ENCODE data around the gene CANT1. TPM values are rescaled to one million over a fixed set of nuclear protein-coding genes. Genes with fewer than 3 reads are reported as not detected.

Gene CANT1
- total and polyA plus RNA-seq, 9 of the 15 experiments (the other 6 are each of a cell fraction or from before 2014, with no cell fraction given) = 2.7 to 66.4 (median 22.5) TPM

GRCh38 chr17:79044462-79044861, 34.9 kb upstream of the CANT1 start:
- H3K4me3 ChIP-seq = no peak overlapping the region
- H3K9ac ChIP-seq (ENCODE audit: insufficient read depth in 1 of 2, low read depth in 2 of 2, low read length in 2 of 2) = no peak overlapping the region
- peaks cover 15% of the 10 kb centered on the region; the same call in 1 of the 2 replicates for H4K20me1 ChIP-seq (replicated peaks; ENCODE audit: control insufficient read depth, insufficient read depth, low read length)
- no peaks in the 10 kb centered on the region for H3K79me2 ChIP-seq (ENCODE audit: control insufficient read depth, insufficient read depth, low read length)
- no peaks in the 10 kb centered on the region for H3K9me1 ChIP-seq (ENCODE audit: control insufficient read depth, insufficient read depth, low read length)
- ChIA-PET POLR2A (no interaction called here), CTCF (ENCODE audit: low intra/inter-chr PET ratio) (no interaction called here)
- DNase-seq (ENCODE audit: extremely low read depth in 1 of 4, low spot score in 3 of 4) = no peak
- peaks cover 0 to 17% of the 10 kb centered on the region in 2 experiments; a peak in 2 of 5 replicates for H3K4me1 ChIP-seq (replicated peaks in 1 of 2; ENCODE audit: control insufficient read depth in 2 of 2, insufficient read depth in 2 of 2, low read length in 2 of 2)
- TF ChIP-seq TFAM (CRISPR knock-in tag; conservative IDR thresholded peaks at IDR 0.05) (no peak), ARNT (IDR thresholded peaks at IDR 0.05) (no peak), HNRNPH1 (optimal IDR thresholded peaks at IDR 0.05; ENCODE audit: low read depth, low read length) (no peak), ZNF121 (CRISPR knock-in tag; conservative IDR thresholded peaks at IDR 0.05) (no peak), GTF3C2 (IDR thresholded peaks at IDR 0.05; ENCODE audit: borderline replicate concordance, extremely low read depth, insufficient read length) (no peak), ASH1L (IDR thresholded peaks at IDR 0.05; ENCODE audit: borderline replicate concordance, low read depth, partially characterized antibody) (no peak), ZKSCAN1 (IDR thresholded peaks at IDR 0.05; ENCODE audit: low read depth, low read length) (no peak), L3MBTL2 (IDR thresholded peaks at IDR 0.05) (no peak), ZNF143 (CRISPR knock-in tag; IDR thresholded peaks at IDR 0.05) (no peak)
- no peaks in the 10 kb centered on the region for H3K36me3 ChIP-seq (ENCODE audit: control insufficient read depth, insufficient read depth, low read length)
- no peaks in the 10 kb centered on the region; the same call in 1 of the 2 replicates for H3K9me3 ChIP-seq (replicated peaks; ENCODE audit: control insufficient read depth, insufficient read depth, low read depth, low read length)
- H3K27me3 ChIP-seq (ENCODE audit: control insufficient read depth in 2 of 2, insufficient read depth in 2 of 2, low read length in 2 of 2) = peaks cover 35 to 81% of the 10 kb centered on the region in 2 experiments
- BruUV-seq (replicated peaks) = no TSS peak
- 1% methylated on average over 11 of the region's 11 CpGs for WGBS (ENCODE audit: insufficient coverage, low coverage, missing lambda C conversion rate)
- no peak for ATAC-seq
- H3K27ac ChIP-seq (ENCODE audit: extremely low read depth, low read depth, low read length) = no peak overlapping the region
- no peak for FAIRE-seq
- in situ Hi-C loops (cut with MboI) (no loop called here), intact Hi-C loops (cut with micrococcal nuclease) (no loop called here)
- no peak overlapping the region for H3K4me2 ChIP-seq (ENCODE audit: insufficient read depth, low read length)
- H2AFZ ChIP-seq (ENCODE audit: low read depth, low read length) = no peak overlapping the region
